GM04504 (cell line): Measurements from ENCODE around the gene ADGRB3.
"Not testable (repeated sequence)": the region's sequence is repeated elsewhere in the genome, so short reads cannot be mapped to it uniquely, and the experiment has no call there.

Experiments used
- DNase-seq: peaks from one replicate; pipeline ENCODE4 v3.0.0-alpha.2; 2012; ENCODE audit warnings: low read depth

The ADGRB3 gene

GRCh38 chr6:69340196-69340595 is 705.1 kb downstream of the ADGRB3 start:
- DNase-seq = no peak

DNA sequence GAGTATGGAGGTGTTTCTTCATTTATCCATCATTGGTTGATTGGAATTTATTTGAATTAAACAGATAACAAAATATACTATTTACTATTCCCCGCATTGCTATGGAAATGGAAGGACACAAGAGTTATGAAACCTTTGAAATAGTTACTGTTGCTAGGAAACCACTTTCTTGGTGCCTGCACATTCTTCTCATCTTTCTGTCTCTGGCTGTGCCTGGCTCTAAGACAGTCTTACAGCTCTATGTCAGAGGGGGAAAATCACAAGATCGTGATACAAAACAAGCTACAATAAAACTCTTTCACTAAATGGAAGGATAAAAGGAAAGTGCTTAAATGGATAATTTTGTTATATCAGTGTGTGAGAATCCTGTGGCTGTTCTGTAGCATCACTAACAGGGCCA is 708.8 kb downstream of the ADGRB3 start:
- no peak for DNase-seq

GRCh38 chr6:69349771-69350170 is 714.7 kb downstream of the ADGRB3 start:
- DNase-seq = no peak

- DNase-seq = no peak
Observed at GRCh38 chr6:69362209-69362608, 727.1 kb downstream of the ADGRB3 start.

GRCh38 chr6:69366831-69367230 is 731.7 kb downstream of the ADGRB3 start:
- DNase-seq = no peak

- DNase-seq = no peak
Observed at GRCh38 chr6:69368613-69369012, 733.5 kb downstream of the ADGRB3 start.

DNA sequence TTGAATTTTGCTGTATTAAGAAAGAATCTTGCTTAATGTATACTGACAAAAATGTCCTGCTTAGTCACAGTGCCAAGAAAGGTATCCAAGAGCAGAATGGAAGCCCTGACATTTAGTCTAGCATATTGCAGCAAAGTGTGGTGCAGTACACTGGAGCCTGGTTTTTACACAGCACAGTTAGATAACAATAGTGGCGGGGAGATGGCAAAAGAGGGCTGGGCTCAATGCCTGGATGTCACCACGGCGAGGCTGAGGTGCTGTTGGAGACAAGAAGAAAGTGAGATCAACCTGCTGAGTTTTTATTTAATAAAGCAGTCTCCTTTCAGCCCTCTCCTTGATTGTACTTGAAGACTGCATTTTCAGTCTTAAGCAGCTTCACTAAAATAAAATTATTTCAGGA is 735.7 kb downstream of the ADGRB3 start:
- no peak for DNase-seq

DNA sequence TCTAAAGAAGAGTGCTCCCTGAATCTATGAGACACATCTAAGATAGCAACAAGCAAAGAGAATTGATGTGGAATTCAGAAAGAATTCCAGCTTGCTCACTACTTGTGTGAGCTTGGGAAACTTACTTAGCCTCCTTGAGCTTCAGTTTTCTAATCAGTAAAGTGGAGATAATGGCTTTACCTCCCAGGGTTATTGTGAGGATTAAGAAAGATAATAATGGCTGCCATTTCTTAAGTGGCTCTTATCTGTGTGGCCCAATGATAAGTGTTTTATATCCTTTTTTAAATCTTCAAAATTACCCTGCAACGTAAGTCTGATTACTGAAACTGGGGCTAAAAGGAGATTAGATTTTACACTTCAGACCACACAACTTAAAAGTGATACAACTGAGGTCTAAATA is 743.2 kb downstream of the ADGRB3 start:
- no peak for DNase-seq

DNA sequence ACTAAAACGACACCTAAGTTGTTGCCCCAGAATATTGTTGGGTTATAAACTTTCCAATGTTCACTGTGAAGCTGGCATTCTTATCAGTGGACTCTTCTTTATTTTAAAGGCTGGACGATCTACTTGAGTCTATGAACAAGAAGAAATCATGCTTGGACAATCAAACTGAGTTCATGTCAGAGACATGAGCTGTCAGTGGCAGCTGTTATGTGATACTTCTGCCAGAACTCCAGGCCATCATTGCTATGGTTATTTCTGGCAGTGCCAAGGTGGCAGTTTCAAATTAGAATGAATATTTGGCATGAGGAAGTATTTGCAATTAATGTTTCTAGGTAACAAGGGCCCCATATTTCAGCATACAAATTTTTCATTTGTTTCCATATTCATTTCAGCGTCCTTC is 744.4 kb downstream of the ADGRB3 start:
- DNase-seq = no peak

- DNase-seq = no peak
Observed at GRCh38 chr6:69383627-69384026, 748.5 kb downstream of the ADGRB3 start.

DNA sequence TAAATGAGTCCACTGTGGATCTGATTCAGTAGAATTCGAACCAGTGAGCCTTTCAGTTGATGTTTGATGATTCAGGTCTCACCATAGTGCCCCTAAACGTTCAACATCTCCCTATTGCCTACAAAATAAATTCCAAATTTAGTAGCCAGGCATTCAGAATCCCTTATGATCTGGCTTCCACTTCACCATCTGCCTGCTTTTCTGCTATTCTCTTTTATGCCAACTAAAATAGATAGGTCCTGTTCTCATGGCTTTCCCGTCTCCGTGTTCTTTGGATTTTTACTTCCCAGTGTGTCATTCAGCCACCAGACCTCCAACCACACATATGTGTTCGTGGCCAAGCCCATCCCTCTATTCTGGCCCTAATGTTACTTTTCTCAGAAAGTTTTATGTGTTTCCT is 751.3 kb downstream of the ADGRB3 start:
- DNase-seq = no peak

DNA sequence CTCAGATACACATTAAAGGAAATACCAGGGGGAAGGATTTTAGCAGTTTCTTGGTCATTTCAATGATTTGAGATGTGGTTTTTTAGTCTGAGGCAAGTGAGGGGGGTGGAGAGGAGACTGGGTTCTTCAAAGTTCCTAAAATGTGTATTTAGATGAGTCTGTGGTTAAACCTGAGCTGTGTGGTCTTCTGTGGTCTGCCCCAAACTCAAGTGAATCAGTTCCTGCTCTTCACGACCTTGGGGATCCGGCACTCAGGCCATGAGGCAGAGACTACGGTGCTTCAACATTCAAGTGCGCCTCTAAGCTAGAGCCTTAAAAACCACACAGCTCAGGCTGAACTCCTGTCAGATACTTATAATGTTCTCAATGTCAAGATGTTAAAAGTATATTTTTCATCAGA is 755.0 kb downstream of the ADGRB3 start:
- no peak for DNase-seq

DNA sequence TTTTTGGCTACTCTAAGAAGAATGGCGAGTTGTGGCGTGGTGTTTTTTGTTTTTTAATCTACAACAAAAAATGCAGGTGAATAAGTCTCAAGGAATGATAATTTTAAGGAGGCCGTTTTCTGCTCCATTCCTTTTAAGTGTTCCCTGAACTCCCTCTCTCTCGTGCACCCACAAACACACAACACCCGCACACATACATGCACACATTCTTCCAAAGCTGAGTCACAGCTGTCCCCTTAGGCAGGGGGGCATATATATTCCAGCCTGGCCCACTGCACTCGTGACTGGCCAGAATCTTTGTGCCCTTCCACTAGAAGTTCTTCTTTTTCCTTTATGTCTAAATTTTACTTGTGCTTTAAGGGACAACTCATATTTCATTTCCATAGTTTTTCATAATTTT is 756.0 kb downstream of the ADGRB3 start:
- DNase-seq = no peak

- no peak for DNase-seq
Observed at GRCh38 chr6:69392745-69393144, 757.7 kb downstream of the ADGRB3 start.

DNA sequence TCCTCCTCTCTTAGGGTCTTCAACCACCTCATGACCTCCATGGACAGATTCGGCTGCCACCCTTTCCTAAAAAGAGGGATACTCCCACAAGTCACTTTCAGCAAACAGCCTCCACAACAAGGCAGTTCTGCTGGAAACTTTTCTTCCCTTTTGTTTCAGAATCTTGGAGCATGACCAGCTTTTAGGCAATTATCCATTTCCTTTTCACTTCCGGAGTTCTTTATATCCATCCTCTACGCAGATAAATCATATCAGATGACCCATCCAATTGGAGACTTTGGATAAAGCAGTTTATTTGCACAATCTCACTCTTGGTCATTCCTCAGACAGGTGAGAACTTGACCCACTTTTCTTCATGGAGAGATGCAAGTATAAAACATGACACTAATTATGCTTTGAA is 763.2 kb downstream of the ADGRB3 start:
- no peak for DNase-seq

- DNase-seq = no peak
Observed at GRCh38 chr6:69398729-69399128, 763.6 kb downstream of the ADGRB3 start.

GRCh38 chr6:69408886-69409285 is 773.8 kb downstream of the ADGRB3 start:
- no peak for DNase-seq

DNA sequence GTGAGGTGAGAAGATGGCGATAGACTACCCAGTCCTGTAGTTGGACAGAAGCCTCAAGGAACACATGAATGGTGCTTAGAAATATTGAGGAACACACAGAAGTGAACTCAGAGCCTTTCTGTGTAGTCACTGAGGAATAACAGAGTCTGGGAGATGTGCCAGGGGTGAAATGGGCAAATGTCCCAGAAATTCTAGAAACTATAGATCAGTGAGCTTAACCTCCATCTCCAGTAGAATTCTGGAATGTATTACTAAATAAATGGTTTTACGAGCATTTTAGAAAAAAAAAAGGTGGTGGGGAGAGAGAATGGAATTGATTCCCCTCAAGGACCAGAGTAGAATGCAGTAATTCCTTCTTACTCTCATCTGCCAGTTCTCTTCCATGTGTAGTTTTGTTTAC is 781.7 kb downstream of the ADGRB3 start:
- no peak for DNase-seq

DNA sequence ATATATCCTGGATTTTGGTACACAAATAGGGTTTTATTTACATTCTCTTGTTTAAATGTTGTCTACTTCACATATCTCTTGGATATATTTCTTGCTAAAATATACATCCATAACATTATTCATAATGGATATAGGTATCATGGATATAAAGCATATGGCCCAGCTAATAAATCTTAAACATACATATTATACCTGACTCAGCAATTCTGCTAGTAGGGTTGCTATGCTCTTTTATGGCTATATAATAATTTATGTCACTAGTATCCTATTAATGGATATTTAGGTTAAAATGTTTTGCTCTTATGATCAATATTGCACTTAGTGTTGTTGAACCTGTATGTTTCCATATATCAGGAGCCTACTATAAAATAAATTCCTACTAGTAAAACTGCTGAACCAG is 786.2 kb downstream of the ADGRB3 start:
- no peak for DNase-seq

DNA sequence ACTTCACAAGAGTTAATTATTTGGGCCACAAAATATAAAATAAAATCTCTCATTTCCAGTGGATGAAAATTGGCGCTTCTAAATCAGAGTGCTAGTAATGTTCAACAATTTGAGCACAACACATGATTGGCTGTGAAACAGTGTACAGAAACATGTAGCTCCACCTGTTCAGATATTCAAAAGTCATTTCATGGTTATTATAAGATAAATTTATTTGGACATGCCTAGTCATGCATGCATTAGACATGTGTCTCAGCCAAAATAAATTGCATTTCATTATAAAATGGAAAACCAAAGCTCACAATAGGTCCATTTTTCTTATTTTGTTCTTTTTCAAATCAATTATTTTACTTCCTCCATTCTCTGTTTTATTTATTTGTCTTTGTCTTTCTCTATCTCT is 786.9 kb downstream of the ADGRB3 start:
- no peak for DNase-seq

DNA sequence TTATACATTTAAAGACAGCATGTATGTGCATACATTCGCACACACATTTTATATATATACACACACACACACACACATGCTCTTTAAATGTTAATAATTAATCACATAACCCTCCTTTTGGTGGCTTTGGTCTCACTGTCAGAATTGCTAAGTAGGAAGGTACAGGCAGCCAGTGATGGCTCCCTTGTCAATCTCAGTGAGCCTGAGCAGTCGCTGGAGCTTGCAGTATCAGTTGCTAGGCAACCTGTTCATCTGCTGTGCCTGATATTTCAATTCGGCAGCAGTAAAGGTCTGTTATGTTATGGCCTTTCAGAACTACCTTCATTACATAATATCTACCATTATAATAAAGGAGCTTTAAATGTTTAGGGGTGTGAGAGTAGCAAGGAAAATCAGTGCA is 787.4 kb downstream of the ADGRB3 start:
- no peak for DNase-seq

GRCh38 chr6:69423785-69424184 is 788.7 kb downstream of the ADGRB3 start:
- no peak for DNase-seq

DNA sequence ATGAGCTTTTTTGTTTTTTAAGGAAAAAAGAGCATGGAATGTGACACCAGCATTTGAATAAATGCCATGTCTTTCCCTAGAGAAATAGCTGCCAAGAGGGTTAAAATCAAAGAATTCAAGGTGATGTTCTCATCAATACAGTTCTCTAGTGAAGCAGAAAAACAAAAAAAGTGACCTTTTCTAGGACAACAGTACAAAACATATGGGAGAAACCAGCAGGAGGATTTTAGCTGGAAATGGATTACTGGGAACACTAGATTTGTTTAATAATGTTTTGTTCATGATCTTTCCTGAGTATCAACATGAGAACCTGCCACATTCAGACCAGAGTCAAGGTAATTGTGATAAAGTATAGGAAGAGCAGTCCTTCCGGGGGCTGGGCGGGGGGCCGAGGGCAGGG is 789.5 kb downstream of the ADGRB3 start:
- no peak for DNase-seq

GRCh38 chr6:69427882-69428281 is 792.8 kb downstream of the ADGRB3 start:
- no peak for DNase-seq

GRCh38 chr6:69432168-69432567 is 797.1 kb downstream of the ADGRB3 start:
- DNase-seq = not testable (repeated sequence)
